Keratinocyte (primary cell): ENCODE results near the gene DUSP23.

Experiments used
- EZH2 ChIP-seq: IDR thresholded peaks from one replicate; pipeline ENCODE4 v1.6.1; 2012; ENCODE audit warnings: inconsistent platforms, mild to moderate bottlenecking, low read length, moderate library complexity
- TF ChIP-seq, protein P1 (sequence below), 3 experiments: IDR thresholded peaks in 1 of 3; conservative IDR thresholded peaks in 1 of 3; optimal IDR thresholded peaks in 1 of 3; 2 replicates in 2 of 3; 3 replicates in 1 of 3; pipeline versions ENCODE3 to v1.5.1; 2011; ENCODE audit warnings: low read length in 3 of 3, mild to moderate bottlenecking in 3 of 3, moderate library complexity in 2 of 3, control low read depth in 1 of 3, inconsistent platforms in 1 of 3; ENCODE audit not compliant: insufficient read depth in 2 of 3; ENCODE audit errors: extremely low read depth in 1 of 3

DNA sequence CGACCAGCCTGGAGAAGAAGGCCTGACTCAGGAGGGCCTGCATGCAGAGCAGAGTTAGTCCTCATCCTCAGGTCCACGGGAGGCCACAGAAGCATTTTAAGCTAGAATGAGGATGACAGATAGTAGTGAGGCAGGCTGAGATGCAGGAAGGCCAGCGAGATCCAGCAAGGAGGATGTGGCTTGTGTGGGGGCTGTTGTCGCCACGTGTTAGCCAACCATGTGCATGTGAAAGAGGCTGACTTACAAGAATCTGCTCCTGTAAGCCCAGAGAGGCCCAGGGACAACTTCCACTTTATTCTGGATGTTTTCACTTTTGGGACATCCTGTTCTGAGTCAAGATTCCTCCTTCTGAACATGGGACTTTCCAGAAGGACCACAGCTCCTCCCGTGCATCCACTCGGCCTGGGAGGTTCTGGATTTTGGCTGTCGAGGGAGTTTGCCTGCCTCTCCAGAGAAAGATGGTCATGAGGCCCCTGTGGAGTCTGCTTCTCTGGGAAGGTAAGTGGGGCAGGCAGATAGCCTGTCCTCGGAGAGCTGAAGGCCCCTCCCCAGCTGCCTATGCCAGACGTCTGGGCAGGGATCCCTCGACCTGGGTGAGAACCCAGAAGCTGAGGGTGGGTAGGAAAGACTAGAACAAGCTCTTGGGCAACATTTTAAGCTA is 45.8 kb downstream of the DUSP23 start, which contains the start of gene SLAMF8:
- TF ChIP-seq, protein P1, sequence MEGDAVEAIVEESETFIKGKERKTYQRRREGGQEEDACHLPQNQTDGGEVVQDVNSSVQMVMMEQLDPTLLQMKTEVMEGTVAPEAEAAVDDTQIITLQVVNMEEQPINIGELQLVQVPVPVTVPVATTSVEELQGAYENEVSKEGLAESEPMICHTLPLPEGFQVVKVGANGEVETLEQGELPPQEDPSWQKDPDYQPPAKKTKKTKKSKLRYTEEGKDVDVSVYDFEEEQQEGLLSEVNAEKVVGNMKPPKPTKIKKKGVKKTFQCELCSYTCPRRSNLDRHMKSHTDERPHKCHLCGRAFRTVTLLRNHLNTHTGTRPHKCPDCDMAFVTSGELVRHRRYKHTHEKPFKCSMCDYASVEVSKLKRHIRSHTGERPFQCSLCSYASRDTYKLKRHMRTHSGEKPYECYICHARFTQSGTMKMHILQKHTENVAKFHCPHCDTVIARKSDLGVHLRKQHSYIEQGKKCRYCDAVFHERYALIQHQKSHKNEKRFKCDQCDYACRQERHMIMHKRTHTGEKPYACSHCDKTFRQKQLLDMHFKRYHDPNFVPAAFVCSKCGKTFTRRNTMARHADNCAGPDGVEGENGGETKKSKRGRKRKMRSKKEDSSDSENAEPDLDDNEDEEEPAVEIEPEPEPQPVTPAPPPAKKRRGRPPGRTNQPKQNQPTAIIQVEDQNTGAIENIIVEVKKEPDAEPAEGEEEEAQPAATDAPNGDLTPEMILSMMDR (optimal IDR thresholded peaks at IDR 0.05 in 1 of 3, IDR thresholded peaks at IDR 0.05 in 1 of 3, conservative IDR thresholded peaks at IDR 0.05 in 1 of 3; ENCODE audit: extremely low read depth in 1 of 3, insufficient read depth in 2 of 3, low read length in 3 of 3) = no peak
- TF ChIP-seq EZH2 = no peak
